ENCODE data around the gene KREMEN1.
"Not testable (repeated sequence)": the region's sequence is repeated elsewhere in the genome, so short reads cannot be mapped to it uniquely, and the experiment has no call there.

KREMEN1 gene

DNA sequence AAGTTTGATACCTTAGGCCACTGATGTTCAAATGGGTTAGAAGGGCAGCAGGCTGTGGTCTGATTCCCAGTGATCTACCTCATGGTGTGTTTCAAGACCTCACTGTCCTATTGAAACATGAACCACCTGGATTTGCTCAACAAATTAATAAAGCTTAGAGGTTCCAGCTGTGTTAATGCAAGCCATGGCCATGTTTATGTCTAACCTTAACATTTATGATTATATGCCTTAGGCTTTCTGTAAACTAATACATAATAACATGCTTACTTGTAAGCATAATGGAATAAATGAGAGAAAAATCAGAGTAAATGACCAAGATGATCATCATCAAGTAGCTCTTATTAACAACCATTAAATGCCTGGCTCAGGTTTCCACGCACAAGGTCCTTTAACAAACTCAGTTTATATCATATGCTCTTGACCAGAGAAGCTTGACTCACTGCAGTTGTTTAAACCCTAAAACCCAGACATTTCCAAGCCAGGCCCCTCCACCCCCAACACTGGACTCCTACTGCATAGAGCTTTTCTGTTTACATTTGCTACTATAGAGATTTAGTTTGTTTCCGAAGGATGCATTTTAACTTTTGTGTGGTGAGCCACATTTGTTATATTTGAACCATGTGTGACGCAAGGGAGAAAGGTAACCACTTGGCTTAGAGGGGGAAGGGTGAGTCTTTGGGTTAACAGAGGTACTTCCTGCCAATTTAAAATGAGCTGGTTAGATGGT lies 43.7 kb downstream of the KREMEN1 start:
- peaks cover 11% of the 10 kb centered on the region for H3K9me3 Mint-ChIP-seq
- peaks cover 41% of the 10 kb centered on the region for H3K36me3 Mint-ChIP-seq (ENCODE audit: low read depth)
- H3K27ac Mint-ChIP-seq: peak overlapping the region; percentile 34 to 75 (median 50)
- H3K4me3 Mint-ChIP-seq: no peak overlapping the region
- TF ChIP-seq, protein P1, sequence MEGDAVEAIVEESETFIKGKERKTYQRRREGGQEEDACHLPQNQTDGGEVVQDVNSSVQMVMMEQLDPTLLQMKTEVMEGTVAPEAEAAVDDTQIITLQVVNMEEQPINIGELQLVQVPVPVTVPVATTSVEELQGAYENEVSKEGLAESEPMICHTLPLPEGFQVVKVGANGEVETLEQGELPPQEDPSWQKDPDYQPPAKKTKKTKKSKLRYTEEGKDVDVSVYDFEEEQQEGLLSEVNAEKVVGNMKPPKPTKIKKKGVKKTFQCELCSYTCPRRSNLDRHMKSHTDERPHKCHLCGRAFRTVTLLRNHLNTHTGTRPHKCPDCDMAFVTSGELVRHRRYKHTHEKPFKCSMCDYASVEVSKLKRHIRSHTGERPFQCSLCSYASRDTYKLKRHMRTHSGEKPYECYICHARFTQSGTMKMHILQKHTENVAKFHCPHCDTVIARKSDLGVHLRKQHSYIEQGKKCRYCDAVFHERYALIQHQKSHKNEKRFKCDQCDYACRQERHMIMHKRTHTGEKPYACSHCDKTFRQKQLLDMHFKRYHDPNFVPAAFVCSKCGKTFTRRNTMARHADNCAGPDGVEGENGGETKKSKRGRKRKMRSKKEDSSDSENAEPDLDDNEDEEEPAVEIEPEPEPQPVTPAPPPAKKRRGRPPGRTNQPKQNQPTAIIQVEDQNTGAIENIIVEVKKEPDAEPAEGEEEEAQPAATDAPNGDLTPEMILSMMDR (IDR thresholded peaks at IDR 0.05; ENCODE audit: unreplicated experiment in 3 of 3): no peak
- H3K27me3 Mint-ChIP-seq (ENCODE audit: low read depth): no peaks in the 10 kb centered on the region
- peaks cover 35% of the 10 kb centered on the region for H3K4me1 Mint-ChIP-seq

DNA sequence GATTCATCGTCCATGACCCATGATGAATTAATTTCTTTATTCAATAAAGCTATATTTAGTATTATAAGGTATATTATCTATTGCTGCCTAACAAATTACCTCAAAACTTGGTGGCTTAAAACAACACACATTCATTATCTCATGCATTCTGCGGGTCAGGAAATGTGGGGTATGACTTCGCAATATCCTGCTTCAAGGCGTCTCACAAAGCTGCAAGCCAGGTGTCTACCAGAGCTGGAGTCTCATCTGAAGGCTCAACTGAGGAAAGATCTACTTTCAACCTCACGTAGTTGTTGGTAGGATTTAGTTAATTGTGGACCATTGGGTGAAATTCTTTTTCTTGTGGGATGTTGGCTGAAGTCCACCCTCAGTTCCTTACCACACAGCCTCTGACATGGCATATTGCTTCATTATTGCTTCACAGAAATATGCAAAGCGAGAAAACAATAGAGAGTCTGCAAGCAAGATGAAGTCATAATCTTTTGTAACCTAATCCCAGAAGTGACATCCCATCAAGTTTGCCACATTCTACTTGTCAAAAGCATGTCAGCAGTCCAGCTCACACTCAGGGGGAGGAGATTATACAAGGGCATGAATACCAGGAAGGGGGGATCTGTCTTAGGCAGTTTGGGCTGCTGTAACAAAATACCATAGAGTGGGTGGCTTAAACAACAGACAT lies 45.1 kb downstream of the KREMEN1 start:
- Mint-ChIP-seq H3K4me1 (peaks cover 29% of the 10 kb centered on the region), H3K36me3 (ENCODE audit: low read depth) (peaks cover 50% of the 10 kb centered on the region), H3K27me3 (ENCODE audit: low read depth) (no peaks in the 10 kb centered on the region), H3K27ac (no peak overlapping the region), H3K9me3 (peaks cover 11% of the 10 kb centered on the region), H3K4me3 (no peak overlapping the region)
- TF ChIP-seq, protein P1 (IDR thresholded peaks at IDR 0.05; ENCODE audit: unreplicated experiment in 3 of 3): no peak

DNA sequence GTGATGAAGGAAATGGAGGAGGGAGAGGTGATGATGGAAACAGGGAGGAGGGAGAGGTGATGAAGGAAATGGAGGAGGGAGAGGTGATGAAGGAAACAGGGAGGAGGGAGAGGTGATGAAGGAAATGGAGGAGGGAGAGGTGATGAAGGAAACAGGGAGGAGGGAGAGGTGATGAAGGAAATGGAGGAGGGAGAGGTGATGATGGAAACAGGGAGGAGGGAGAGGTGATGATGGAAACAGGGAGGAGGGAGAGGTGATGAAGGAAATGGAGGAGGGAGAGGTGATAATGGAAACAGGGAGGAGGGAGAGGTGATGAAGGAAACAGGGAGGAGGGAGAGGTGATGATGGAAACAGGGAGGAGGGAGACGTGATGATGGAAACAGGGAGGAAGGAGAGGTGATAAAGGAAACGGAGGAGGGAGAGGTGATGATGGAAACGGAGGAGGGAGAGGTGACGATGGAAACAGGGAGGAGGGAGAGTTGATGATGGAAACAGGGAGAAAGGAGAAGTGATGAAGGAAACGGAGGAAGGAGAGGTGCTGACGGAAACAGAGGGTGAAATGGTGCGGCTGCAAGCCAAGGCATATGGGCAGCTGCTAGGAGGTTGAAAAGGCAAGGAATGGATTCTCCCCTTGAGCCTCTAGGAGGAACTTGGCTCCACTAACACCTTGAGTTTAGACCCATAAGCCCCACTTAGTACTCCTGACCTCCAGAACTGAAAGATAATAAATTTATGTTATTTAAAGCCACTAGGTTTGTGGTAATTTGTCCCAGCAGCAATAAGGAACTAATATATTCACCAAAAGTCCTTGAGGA lies 47.5 kb downstream of the KREMEN1 start:
- Mint-ChIP-seq H3K36me3 (ENCODE audit: low read depth) (peaks cover 61% of the 10 kb centered on the region), H3K9me3 (peaks cover 13% of the 10 kb centered on the region), H3K4me1 (peaks cover 15% of the 10 kb centered on the region)
- not testable (repeated sequence) for H3K27me3 Mint-ChIP-seq (ENCODE audit: low read depth); H3K4me3 Mint-ChIP-seq; H3K27ac Mint-ChIP-seq

DNA sequence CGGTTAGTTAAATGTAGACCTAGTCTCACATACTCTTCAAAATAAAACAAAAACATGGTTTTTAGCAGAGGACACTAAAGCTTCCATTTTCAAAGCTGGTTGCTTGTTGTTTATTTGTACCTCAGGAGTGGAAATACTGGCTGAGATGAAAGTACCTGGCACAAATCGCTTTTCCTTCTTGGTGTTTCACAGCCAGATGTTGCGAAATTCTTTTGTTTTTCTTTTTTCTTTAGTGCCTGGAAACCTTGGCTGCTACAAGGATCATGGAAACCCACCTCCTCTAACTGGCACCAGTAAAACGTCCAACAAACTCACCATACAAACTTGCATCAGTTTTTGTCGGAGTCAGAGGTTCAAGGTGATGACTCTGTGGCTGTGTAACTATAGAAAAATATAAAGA lies 48.3 kb downstream of the KREMEN1 start:
- TF ChIP-seq, protein P1 (IDR thresholded peaks at IDR 0.05; ENCODE audit: unreplicated experiment in 3 of 3): no peak
- no peak overlapping the region for H3K4me3 Mint-ChIP-seq
- H3K4me1 Mint-ChIP-seq: peaks cover 8% of the 10 kb centered on the region
- H3K27ac Mint-ChIP-seq: no peak overlapping the region
- no peaks in the 10 kb centered on the region for H3K27me3 Mint-ChIP-seq (ENCODE audit: low read depth)
- H3K9me3 Mint-ChIP-seq: peaks cover 13% of the 10 kb centered on the region
- peaks cover 65% of the 10 kb centered on the region for H3K36me3 Mint-ChIP-seq (ENCODE audit: low read depth)

DNA sequence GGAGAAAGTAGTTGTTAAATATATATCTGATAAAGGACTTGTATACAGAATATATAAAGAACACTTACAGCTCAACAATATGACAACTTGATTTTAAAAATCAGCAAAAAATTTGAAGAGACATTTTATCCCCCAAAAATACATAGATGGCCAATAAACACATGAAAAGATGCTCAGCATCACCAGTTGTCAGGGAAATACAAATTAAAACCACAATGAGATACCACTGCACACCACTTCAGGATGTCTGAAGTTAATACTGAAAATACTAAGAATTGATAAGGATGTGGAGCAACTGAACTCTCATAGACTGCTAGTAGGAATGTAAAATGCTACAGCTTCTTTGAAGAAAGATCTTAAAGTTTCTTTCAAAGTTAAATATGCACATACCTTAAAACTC lies 49.2 kb downstream of the KREMEN1 start:
- no peaks in the 10 kb centered on the region for H3K27me3 Mint-ChIP-seq (ENCODE audit: low read depth)

More for the DNA sequence above, 49.2 kb downstream of the KREMEN1 start:
- H3K4me1 Mint-ChIP-seq: peaks cover 3% of the 10 kb centered on the region
- H3K36me3 Mint-ChIP-seq (ENCODE audit: low read depth): peaks cover 66% of the 10 kb centered on the region
- H3K27ac Mint-ChIP-seq: no peak overlapping the region
- H3K4me3 Mint-ChIP-seq: no peak overlapping the region
- TF ChIP-seq, protein P1 (IDR thresholded peaks at IDR 0.05; ENCODE audit: unreplicated experiment in 3 of 3): no peak
- H3K9me3 Mint-ChIP-seq: peaks cover 10% of the 10 kb centered on the region

Measured in nephron (organoid).